Peyer's patch (tissue), 4 donors: Measurements from ENCODE around the gene ANKRD44. TPM values are rescaled to one million over a fixed set of nuclear protein-coding genes. Genes with fewer than 3 reads are reported as not detected.

Experiments used
- DNase-seq, 3 donors: peaks; one replicate each; pipeline ENCODE4 v3.0.0-alpha.2; 2017 to 2019
- H3K27ac ChIP-seq, 4 donors: fragments of 200-600 bp; sonication (generic); one replicate each; pipeline ENCODE4 v1.5.1; 2016 to 2019
- H3K27me3 ChIP-seq, 2 donors: fragments of 200-600 bp; sonication (generic); one replicate each; pipeline ENCODE4 v1.5.1; 2019
- H3K36me3 ChIP-seq, 3 donors: fragments of 200-600 bp; sonication (generic); one replicate each; pipeline ENCODE4 v1.5.1; 2016 to 2019
- H3K4me1 ChIP-seq, 4 donors: fragments of 200-600 bp; sonication (generic); one replicate each; pipeline ENCODE4 v1.5.1; 2016 to 2019
- H3K4me3 ChIP-seq, 4 donors: fragments of 200-600 bp; sonication (generic); 1 replicate in 3 of 4; 2 replicates in 1 of 4; pipeline ENCODE4 v1.5.1; 2016 to 2019; ENCODE audit warnings: mild to moderate bottlenecking in 1 of 4
- H3K9me3 ChIP-seq, 4 donors: fragments of 200-600 bp; sonication (generic); one replicate each; pipeline ENCODE4 v1.5.1; 2016 to 2019; ENCODE audit warnings: mild to moderate bottlenecking in 1 of 4
- CTCF ChIP-seq, 6 experiments: fragments of 450-650 bp in 4 of 6; fragments of 200-600 bp in 2 of 6; sonication (generic) in 1 of 6; IDR thresholded peaks; one replicate each; pipeline ENCODE4 v1.5.1; 2017 to 2019; ENCODE audit warnings: antibody characterized with exemption in 6 of 6, mild to moderate bottlenecking in 3 of 6, moderate library complexity in 1 of 6
- POLR2A ChIP-seq, 2 donors: fragments of 450-650 bp; IDR thresholded peaks; one replicate each; pipeline ENCODE4 v1.5.1; 2017; ENCODE audit warnings: antibody characterized with exemption in 2 of 2, mild to moderate bottlenecking in 2 of 2, moderate library complexity in 2 of 2
- total RNA-seq, 4 donors: library from RNA; depleted of rRNA; stranded (reverse); fragments of >200 nt; gene quantifications; one replicate each; pipeline ENCODE4 v1.1.0, GENCODE V29; 2016

Gene ANKRD44
- total RNA-seq, 4 donors from 2014 or later, result 24.8 to 215 (median 32.0) TPM

GRCh38 chr2:196961889-196962288 lies 348.7 kb downstream of the ANKRD44 start:
- H3K9me3 ChIP-seq, result no peaks in the 10 kb centered on the region
- no peak overlapping the region for H3K27ac ChIP-seq
- TF ChIP-seq POLR2A (IDR thresholded peaks at IDR 0.05) (no peak), CTCF (IDR thresholded peaks at IDR 0.05) (no peak)

GRCh38 chr2:196959734-196960338 lies 350.7 kb downstream of the ANKRD44 start:
- Histone ChIP-seq H3K27me3 (no peaks in the 10 kb centered on the region), H3K27ac (no peak overlapping the region), H3K36me3 (no peaks in the 10 kb centered on the region), H3K4me1 (peaks cover 0 to 3% (median 0%) of the 10 kb centered on the region in 4 donors), H3K4me3 (no peak overlapping the region), H3K9me3 (no peaks in the 10 kb centered on the region)
- TF ChIP-seq CTCF (IDR thresholded peaks at IDR 0.05), result no peak
- no peak for TF ChIP-seq POLR2A (IDR thresholded peaks at IDR 0.05)
- DNase-seq, result no peak

More at GRCh38 chr2:196961889-196962288, 348.7 kb downstream of the ANKRD44 start:
- H3K4me1 ChIP-seq, result peaks cover 0 to 3% (median 0%) of the 10 kb centered on the region in 4 donors
- no peak for DNase-seq
- no peak overlapping the region for H3K4me3 ChIP-seq
- H3K36me3 ChIP-seq, result no peaks in the 10 kb centered on the region
- H3K27me3 ChIP-seq, result no peaks in the 10 kb centered on the region

- Histone ChIP-seq H3K27ac (no peak overlapping the region), H3K27me3 (no peaks in the 10 kb centered on the region), H3K9me3 (no peaks in the 10 kb centered on the region), H3K36me3 (no peaks in the 10 kb centered on the region), H3K4me3 (no peak overlapping the region), H3K4me1 (peaks cover 0 to 3% (median 0%) of the 10 kb centered on the region in 4 donors)
- no peak for DNase-seq
- no peak for TF ChIP-seq POLR2A (IDR thresholded peaks at IDR 0.05)
- no peak for TF ChIP-seq CTCF (IDR thresholded peaks at IDR 0.05)
Observed at GRCh38 chr2:196959281-196959680, 351.3 kb downstream of the ANKRD44 start.

- no peaks in the 10 kb centered on the region for H3K9me3 ChIP-seq
- TF ChIP-seq POLR2A (IDR thresholded peaks at IDR 0.05) (no peak), CTCF (IDR thresholded peaks at IDR 0.05) (no peak)
- DNase-seq, result no peak
- H3K27me3 ChIP-seq, result no peaks in the 10 kb centered on the region
- H3K4me3 ChIP-seq, result no peak overlapping the region
- H3K36me3 ChIP-seq, result no peaks in the 10 kb centered on the region
- no peak overlapping the region for H3K27ac ChIP-seq
- H3K4me1 ChIP-seq, result no peaks in the 10 kb centered on the region
Observed at GRCh38 chr2:196957881-196958525, 352.6 kb downstream of the ANKRD44 start.

GRCh38 chr2:196957442-196957841 lies 353.1 kb downstream of the ANKRD44 start:
- no peak overlapping the region for H3K4me3 ChIP-seq
- H3K27me3 ChIP-seq, result no peaks in the 10 kb centered on the region
- H3K36me3 ChIP-seq, result no peaks in the 10 kb centered on the region
- H3K27ac ChIP-seq, result no peak overlapping the region
- no peak for TF ChIP-seq POLR2A (IDR thresholded peaks at IDR 0.05)
- no peak for TF ChIP-seq CTCF (IDR thresholded peaks at IDR 0.05)
- no peaks in the 10 kb centered on the region for H3K4me1 ChIP-seq
- no peaks in the 10 kb centered on the region for H3K9me3 ChIP-seq
- DNase-seq, result no peak
